ENCODE results near the gene SEMA7A.
A peak's percentile ranks its signal among the peaks of the same experiment; 100 is the strongest.

Gene SEMA7A

DNA sequence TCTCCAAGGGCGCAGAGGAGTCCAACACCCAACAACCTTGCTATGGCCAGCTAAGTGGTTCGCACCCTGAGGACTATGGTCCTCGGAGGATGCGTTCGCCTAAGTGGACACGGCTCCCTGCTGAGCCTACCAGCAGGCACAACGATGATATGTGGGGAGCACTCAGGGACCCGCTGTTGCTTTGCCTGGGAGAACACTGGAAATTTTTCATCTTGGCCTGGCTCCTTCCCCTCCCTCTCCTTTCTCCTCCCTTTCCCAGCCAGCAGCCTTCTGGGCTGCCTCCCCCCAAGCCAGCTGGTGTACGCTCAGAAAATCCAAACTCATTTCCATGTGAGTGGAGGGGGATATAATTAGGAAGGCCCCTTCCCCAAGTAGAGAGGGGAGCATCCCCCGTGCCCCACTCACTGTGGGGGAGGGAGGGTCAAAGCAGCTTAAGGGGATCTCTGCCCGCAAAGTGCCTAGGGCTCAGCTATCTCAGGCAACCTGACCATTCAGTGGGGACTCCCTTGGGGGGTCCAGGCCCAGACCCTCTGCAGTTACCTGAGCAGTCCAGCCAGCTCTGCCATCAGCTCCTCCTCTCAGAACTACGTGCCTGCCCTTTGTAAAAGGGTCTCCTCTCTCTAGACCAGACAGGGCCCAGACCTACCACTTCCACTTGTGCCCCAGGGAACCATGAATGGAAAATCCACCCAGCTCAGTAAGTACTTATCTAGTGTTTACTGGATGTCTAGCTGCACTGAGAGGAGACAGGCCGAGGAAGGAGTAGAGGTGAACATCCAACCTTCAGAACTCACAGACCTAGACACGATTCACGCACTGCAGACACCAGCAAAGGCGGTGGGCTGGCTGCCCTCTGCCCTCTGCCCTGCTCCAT, 742 bp upstream of the SEMA7A start:
- peak in 2 of 42 donors; percentile 37 to 52 for DNase-seq
- intact Hi-C loops (cut with DNase I) = no loop called here

DNA sequence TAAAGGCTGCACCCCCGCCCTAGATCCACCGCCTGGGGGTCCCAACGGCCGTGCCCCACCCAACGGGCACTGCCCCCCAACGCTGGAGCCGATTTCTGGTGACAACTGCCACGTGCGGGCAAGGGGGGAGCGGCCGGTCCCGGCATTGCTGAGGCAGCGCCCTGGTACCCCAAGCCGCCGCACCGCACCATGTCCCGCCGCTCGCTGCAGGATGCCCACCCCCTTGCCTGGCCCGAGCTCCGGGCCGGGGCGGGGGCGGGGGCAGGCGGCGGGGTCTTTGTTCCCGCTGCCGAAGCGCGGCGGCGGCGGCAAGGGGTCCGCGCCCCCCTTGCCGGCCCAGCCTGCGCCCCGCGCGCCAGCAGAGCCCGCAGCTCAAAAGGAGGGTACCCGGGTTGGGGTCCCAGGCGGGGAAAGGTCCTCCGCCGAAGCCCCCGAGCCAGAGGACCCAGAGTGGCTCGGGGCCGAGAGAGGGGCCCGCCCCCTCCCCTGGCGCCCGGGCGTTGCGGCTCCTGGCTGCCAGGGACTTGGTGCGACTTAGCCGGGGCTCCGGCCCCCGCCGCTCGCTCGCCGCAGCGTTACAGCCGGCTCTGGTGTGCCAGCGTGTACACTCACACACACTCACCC, 678 bp downstream of the SEMA7A start:
- DNase-seq = peak in 2 of 42 donors; percentile 38 to 40
- intact Hi-C loops (cut with DNase I) = no loop called here

DNA sequence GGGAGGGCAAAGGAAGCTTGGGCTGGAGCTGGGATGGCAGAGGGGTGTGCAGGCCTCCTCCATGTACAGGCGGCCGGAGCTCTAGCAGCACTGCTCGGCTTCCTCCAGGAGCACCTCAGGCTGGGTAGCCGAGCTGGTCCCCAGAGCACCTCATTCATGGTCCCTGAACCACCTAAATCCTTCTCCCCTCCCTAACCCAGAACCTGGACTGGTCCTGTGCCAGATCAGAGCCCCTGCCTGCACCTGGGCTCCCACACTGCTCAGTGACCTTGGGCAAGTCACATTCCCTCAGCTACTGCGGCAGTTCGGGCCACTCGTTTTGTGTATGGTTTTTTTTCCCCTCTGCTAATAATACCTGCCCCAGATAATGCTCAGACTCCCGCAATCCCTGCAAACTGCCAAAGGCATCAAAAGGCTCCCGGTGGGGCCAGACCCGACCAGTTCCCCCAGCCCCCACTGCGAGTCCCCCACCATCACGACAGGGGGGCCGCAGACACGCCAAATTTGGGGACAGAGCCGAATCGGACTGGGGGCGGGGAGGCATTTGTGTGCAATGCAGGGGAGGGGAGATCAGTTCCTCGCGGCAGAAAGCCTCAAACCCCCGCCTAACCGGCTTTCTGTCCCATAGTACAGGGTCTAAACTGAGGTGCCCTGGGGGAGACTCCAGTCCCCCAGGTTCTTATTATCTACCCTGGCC, 1.3 kb downstream of the SEMA7A start:
- DNase-seq = no peak
- intact Hi-C loops (cut with DNase I) = no loop called here

DNA sequence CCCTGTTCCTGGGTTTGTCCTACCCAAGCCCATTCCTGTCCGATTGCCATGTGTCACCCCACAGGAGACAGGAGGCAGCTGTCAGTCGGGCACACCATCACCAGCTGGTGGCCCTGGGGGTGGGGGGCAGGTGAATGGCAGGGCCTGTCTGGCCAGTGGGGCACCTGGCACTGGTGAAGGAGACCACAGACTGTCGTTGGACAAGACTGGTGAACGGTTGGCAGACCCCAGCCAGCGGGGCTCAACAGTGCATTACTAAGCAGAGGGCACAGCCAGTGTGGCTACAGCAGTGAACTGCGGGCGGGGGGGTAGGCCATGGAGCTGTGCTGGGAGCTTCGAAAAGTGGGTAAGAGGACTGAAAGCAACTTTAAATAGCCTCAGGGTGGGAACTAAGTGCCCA, 2.1 kb downstream of the SEMA7A start:
- DNase-seq = peak in 3 of 42 donors; percentile 32 to 40 (median 37)
- intact Hi-C loops (cut with DNase I) = no loop called here

DNA sequence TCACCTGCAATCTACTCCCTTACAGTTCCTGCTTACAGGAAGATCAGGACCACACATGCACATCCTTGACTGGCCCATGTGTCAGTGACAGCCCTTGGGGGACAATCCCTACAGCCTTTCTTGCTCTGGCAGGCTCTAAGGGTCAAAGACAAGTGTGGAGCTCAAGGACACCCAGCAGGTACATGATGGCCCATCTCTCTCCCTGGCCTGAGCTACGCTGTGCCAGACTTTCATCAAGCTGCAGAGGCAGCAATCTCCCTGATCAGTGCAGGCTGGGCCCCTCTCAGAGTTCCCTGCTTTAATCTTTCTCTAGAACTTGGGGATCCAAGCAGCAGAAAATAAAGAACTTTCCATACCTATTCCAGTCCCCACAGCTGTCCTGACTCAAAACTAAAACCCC, 2.6 kb downstream of the SEMA7A start:
- intact Hi-C loops (cut with DNase I) = no loop called here

DNA sequence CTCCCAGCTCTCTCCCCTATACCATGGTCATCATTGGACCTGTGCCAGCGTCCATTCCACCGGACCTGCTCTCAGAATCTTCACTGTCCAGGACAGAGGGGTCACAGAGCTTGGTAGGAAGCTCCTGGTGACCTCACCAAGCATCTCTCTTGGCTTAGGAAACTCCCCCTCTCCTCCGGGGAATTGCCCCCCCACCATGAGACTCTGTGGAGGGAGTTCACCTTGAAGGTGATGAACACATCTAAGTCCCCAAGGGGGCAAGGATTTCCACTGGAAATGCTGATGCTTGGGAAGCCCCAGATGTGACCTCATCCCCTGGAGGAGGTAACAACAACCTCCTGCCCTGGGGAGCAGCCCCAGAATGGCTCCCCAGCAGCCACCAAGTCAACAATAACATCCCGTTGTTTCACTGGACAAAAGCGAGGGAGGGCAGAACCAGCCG, 3.2 kb downstream of the SEMA7A start:
- intact Hi-C loops (cut with DNase I) = no loop called here

More for the DNA sequence above, 2.6 kb downstream of the SEMA7A start:
- DNase-seq = peak in 1 of 42 donors; percentile 20

DNA sequence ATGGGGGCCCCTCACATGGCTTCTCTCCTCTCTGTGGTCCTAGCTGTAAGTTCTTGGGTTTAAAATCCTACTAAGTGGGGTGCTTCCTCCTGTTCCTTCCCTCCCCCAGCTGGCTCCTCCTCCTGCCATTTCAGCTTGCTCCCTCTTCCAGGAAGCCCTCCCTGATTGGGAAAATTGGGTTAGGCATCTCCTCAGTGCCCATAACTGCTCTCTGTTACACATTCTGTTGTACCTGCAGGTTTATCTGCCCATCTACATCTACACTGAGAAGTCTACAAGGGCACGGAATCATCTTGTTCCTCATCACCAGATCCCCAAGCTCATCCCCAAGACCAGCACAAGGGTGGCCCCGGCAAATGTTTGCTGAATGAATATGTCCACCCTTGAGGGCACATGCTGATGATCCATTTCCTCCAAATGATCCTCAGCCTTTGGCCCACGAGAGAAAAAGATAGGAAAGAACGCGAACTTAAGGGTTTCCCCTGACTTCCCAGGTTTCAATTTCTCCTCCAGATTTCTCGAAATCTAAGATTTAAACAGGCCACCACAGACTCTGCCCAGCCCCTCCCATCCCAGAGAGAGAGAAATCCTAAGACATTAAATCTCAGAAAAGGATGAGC, 3.9 kb downstream of the SEMA7A start:
- DNase-seq = no peak
- intact Hi-C loops (cut with DNase I) = no loop called here

More for the DNA sequence above, 3.2 kb downstream of the SEMA7A start:
- peak in 1 of 42 donors; percentile 20 for DNase-seq

DNA sequence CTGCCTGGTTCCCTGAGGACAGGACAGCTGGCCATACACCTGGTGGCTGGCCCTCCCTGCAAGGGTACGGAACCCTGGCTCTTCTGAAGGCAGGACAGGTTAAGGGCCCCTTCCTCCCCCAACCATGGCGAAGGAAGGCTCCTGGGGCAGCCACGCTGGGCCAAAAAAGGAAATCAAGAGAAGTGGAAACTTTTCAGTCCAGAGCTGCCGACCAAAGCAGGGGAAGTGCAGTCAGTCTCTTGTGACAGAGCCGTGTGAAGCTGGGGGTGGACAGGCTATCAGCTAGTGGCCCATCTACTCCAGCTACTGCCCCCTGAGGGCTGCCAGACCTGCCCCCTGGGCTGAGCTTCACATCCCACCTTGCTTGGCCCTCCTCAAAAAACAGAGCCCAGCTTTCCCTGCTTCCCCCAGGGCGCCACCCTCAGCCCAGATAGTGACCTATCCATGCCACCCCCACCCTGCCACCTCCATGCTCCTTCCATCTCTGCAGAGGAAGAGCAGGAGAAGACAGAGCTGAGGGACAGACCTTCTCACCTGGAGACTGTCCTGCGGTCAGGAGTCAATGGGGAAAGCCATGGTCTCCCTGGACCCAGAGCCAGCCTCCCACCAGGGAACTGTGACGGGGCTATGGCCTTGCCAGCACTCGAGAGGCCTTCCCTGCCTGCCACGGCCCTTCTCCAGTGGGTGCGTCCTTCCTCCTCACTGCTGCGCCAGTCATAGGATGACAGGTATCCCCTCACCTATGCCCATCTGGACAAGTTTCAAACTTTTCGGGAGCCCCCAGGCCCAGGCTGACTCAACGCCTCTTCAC, 4.6 kb downstream of the SEMA7A start:
- DNase-seq = peak in 5 of 42 donors; percentile 20 to 48 (median 37)
- intact Hi-C loops (cut with DNase I) = no loop called here

DNA sequence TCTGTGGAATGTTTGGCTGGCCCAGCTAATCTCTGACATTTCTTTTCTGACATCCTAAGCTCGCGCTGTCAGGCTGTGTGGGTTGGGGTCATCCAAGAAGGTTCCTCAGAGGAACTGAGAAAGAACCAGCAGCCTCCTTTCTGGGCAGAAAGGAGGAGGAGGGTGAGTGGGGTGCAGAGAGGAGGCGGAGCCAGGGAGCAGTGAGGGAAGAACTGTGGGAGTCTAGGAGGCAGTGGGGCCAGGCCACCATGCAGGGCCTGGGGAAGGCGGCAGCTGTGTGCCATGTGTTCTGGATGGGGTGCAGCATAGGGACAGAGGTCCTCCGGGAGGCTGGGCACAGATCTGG, 5.3 kb downstream of the SEMA7A start:
- intact Hi-C loops (cut with DNase I) = no loop called here
- DNase-seq = peak in 10 of 42 donors; percentile 27 to 59 (median 42)

DNA sequence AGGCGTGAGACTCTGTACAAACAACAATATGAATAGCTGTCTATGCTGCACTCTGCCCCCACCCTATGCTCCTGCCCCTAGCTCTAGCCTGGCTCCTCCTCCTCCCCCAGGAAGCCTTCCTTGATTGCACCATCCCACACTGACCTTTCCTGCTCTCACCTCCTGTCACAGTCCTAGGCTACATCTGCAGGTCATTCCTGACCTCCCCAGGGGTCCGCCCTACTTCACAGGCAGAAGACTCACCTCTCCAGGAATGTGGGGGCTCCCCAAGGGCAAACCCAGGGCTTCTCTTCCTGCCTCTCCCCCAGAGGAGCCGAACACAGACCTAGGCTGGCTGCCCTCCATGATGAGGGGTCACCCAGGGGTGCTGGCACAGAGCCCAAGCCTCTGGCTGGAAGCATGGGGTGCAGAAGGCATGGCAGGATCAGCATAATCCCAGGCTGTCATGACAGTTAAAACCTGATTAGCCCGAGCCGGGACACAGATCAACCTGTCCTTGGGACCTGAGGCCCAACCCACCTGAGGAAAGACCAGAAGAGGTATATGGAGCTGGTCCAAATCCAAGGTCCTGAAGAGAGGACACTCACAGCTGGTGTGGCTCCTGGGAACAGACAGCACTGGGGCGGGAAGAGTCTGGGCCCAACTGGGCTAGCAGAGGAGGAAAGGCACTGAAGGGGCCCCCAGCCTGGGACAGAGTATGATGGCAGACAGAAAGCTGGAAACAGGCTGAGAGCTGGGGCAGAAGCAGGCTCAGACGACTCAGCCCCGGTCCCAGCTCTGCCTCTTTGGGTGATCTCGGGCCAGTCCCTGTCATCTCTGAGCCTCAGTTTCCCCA, 5.9 kb downstream of the SEMA7A start:
- DNase-seq = no peak

DNA sequence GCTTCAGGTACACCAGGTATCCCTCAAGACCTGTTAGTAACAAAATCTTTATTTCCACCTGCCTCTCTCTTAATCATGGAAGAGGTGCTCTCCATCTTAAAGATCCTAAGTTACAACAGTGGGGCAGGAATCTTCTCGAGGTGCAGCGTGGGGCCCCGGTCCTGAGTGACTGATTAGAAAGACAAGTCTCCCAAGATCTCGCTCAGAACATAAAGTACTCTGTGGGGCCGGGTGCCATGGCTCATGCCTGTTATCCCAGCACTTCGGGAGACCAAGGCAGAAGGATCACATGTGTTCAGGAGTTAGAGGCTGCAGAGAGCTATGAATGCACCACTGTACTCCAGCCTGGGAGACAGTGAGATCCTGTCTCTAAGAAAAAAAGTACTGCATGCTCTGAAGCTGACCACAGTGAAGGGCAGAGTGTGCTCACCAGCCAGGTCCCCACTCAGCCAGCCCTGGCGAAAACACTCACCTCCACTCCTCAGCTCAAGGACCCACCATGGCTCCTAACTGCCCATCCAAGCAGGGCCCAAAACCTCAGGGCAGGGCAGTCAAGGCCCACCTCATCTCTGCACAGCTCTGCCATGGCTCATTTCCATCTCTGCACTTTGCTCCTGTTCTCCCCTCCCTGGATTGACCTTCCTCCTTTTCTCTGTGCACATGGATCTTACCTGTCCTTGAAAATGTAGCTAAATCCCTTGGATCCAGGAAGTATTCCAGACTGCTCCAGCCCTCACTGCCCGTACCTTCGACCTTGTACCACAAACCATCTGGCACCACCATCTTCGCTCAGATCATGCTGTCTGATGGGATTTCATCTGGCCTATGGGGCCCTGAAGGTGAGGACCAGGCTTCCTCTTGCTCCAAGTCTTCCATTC, 7.1 kb downstream of the SEMA7A start:
- intact Hi-C loops (cut with DNase I) = no loop called here
- no peak for DNase-seq

More for the DNA sequence above, 5.9 kb downstream of the SEMA7A start:
- intact Hi-C loops (cut with DNase I) = no loop called here

DNA sequence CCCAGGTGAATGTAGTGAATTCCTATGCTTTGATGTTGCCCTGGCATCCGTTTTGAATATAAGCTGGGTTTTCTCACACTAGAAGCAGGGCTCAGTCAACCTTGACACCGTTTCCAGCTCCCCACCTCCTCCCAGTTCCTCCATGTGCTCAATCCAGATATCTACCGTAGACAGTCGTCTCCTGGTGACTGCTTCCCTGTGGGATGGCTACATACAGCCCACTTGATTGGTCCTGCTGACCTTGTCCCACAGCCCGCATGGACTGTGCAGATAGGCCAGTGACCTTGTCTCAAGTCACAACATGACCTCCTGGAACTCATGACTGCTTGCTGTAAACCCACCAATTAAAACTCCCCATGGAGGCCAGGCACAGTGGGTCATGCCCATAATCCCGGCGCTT, 8.1 kb downstream of the SEMA7A start:
- intact Hi-C loops (cut with DNase I) = no loop called here
- no peak for DNase-seq

DNA sequence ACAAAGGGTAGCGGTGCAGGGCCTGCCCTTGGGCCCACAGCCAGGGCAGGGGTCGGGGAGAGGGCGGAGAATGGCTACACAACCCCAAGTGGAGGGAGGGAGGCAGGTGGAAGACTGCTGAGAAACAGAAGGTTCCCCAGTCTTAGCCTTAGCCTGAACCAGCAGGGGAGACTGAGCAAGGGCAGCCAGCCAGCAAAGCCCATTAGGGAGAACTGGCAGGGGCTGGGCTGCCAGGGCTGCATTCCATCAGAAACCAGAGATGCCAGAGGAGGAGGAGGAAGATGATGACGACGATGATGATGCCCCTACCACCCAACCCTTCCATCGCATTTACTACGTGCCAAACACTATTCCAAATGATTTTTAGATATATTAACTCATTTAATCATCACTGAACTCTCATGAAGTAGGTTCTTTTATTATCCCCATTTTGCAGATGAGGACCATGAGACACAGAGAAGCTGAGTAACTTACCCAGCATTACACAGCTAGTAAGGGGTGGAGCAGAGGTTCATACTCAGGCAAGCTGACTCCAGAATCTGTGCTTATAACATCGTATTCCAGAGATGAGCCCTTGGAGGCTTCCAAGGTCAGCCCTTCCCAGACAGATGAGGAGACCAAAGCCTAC, 8.7 kb downstream of the SEMA7A start:
- no peak for DNase-seq
- intact Hi-C loops (cut with DNase I) = no loop called here

DNA sequence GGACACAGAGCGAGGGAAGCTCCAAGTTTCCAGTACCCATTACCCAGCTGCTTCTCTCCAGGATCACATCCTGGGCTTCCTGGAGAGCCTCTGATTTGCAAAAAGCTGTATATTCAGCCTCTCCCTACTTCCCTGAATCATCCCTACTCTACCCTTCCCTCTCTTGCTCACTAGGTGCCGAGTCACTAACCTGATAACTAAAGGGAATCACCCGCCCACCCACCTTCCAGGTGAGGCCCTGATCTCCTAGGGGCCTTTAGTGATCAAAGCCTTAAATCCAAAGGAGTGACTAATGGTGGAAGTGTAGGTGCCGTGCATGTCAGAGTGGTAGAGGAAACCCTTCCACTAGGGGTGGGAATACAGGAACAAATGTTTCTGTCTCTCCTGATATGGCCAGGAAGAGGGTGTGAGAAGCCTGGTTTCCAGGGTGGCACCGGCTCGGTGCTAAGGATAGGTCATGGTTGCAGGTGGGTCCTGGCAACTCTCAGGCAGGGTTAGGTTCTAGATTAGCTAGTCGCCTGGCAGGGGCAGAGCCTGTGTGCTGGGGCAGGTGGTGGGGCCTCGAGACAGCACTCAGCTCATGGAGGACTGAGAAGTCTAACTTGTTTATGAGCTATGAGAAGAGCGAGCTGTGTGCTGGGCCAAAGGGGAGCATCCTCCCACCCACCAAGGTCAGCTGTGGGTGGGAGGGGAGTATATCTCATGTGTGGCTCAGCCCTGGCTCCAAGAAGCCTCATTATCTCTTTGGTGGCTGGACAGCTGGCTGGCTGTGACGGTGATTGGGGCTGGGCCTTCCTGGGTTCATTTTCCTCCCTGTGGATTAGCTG, 10.1 kb downstream of the SEMA7A start:
- DNase-seq = peak in 18 of 42 donors; percentile 37 to 79 (median 63)
- intact Hi-C loops (cut with DNase I) = no loop called here

DNA sequence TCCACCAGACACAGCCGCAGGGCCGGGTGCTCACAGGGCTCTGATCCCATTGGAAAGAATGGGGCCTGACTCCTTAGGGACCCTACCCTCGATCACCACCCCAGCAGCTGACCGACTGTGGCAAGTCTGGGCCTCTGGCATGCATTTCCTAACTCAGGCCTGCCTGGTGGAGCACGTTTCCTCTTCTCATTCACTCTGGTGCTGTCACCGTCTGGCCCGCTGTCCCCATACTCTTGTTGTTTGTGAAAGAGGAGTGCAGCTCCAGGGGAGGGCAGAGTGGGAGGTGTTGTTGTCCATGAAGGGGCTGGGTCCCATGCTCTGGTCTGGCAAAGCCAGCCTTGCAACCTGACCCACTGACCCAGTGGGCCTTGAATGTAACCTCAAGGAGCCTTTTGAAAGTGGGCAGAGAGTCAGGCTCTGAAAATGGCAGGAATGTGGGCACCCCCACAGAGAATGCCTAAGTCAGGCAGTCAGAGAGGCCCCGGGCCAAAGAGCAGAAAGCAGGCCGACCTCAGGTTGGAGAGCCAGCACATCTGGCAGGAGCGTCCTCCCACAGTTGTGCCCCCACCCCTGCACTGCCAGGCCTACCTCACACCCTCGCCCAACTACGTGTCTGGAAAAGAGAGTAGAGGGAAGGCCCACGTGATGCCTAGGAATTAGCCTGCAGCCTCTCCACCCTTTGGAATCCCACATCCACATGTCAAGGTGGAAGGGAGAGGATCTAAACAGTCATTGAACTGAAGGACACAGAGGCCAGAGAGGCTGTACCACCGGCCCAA, 10.9 kb downstream of the SEMA7A start:
- DNase-seq = peak in 35 of 42 donors; percentile 34 to 87 (median 63)
- intact Hi-C loops (cut with DNase I) = no loop called here

All from head of caudate nucleus (tissue), 42 donors.